ENCODE results near the gene FKBP5.

- TF ChIP-seq, protein P1, sequence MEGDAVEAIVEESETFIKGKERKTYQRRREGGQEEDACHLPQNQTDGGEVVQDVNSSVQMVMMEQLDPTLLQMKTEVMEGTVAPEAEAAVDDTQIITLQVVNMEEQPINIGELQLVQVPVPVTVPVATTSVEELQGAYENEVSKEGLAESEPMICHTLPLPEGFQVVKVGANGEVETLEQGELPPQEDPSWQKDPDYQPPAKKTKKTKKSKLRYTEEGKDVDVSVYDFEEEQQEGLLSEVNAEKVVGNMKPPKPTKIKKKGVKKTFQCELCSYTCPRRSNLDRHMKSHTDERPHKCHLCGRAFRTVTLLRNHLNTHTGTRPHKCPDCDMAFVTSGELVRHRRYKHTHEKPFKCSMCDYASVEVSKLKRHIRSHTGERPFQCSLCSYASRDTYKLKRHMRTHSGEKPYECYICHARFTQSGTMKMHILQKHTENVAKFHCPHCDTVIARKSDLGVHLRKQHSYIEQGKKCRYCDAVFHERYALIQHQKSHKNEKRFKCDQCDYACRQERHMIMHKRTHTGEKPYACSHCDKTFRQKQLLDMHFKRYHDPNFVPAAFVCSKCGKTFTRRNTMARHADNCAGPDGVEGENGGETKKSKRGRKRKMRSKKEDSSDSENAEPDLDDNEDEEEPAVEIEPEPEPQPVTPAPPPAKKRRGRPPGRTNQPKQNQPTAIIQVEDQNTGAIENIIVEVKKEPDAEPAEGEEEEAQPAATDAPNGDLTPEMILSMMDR (IDR thresholded peaks at IDR 0.05) = peak in 1 of 3 experiments; percentile 6
- TF ChIP-seq POLR2A (IDR thresholded peaks at IDR 0.05) = no peak
These were observed 43.2 kb upstream of the FKBP5 start for GRCh38 chr6:35731736-35732532.

Data from testis (tissue), 2 donors.